Right lobe of liver (tissue), 6 donors: ENCODE measurements around the gene SIK2. TPM values are rescaled to one million over a fixed set of nuclear protein-coding genes. Genes with fewer than 3 reads are reported as not detected.

Source experiments
- ATAC-seq, 4 donors: fragments of 200-7000 bp; cut with Tn5 transposase; one replicate each; pipeline ENCODE4 v1.9.1; 2020; ENCODE audit warnings: mild to moderate bottlenecking in 4 of 4, moderate library complexity in 4 of 4
- DNase-seq, 3 donors: peaks; one replicate each; pipeline ENCODE4 v3.0.0-alpha.2; 2020
- H3K27ac ChIP-seq, 3 donors: fragments of 200-600 bp; one replicate each; pipeline ENCODE4 v1.8.0; 2022
- H3K27me3 ChIP-seq, 2 donors: fragments of 200-600 bp; one replicate each; pipeline ENCODE4 v1.8.0; 2022
- H3K36me3 ChIP-seq, 4 donors: fragments of 200-600 bp; sonication (generic) in 1 of 4; one replicate each; pipeline versions ENCODE4 v1.5.1 to v1.8.0; 2017 to 2022; ENCODE audit warnings: control low read depth in 1 of 4
- H3K4me1 ChIP-seq, 4 donors: fragments of 200-600 bp; sonication (generic) in 1 of 4; one replicate each; pipeline versions ENCODE4 v1.5.1 to v1.8.0; 2017 to 2022; ENCODE audit warnings: control low read depth in 1 of 4
- H3K4me3 ChIP-seq, 3 donors: fragments of 200-600 bp; one replicate each; pipeline ENCODE4 v1.8.0; 2022
- H3K9me3 ChIP-seq, 4 donors: fragments of 200-600 bp; sonication (generic) in 1 of 4; one replicate each; pipeline versions ENCODE4 v1.5.1 to v1.8.0; 2017 to 2022; ENCODE audit warnings: control low read depth in 1 of 4
- CTCF ChIP-seq, 4 donors: fragments of 200-600 bp in 3 of 4; fragments of 450-650 bp in 1 of 4; IDR thresholded peaks; one replicate each; pipeline versions ENCODE4 v1.5.1 to v1.8.0; 2016 to 2022; ENCODE audit warnings: antibody characterized with exemption in 4 of 4, mild to moderate bottlenecking in 2 of 4
- POLR2A ChIP-seq: fragments of 450-650 bp; IDR thresholded peaks from one replicate; pipeline ENCODE4 v1.6.1; 2017; ENCODE audit warnings: antibody characterized with exemption, mild to moderate bottlenecking
- WGBS: methylation state at CpG from one replicate; pipeline ENCODE4 v1.1.6; 2018; ENCODE audit warnings: low coverage, low lambda C conversion rate; ENCODE audit not compliant: insufficient coverage; ENCODE audit errors: missing lambda C conversion rate; 5-methylcytosine and 5-hydroxymethylcytosine counted together
- intact Hi-C, 2 donors: fragments of 100-400 bp; cut with DNase I; formaldehyde crosslinking; loops; one replicate each; pipeline versions ENCODE4 v1.11.2 to v1.14.1; 2022
- total RNA-seq, 6 experiments: library from RNA; depleted of rRNA in 2 of 6; stranded (reverse); fragments of >200 nt in 2 of 6; fragmentation: NEBNext Ultra II Directional in 3 of 6; extraction: Animal tissue kit (Norgen Biotek cat#: 25700) in 3 of 6; gene quantifications; one replicate each; pipeline versions ENCODE4 v1.1.0 to v1.2.4, GENCODE V29; 2016 to 2023
- donor health status: DM: no; HTN: yes; CAD: no.
- donor health status: DM: no; HTN: no; CAD: no.
- donor health status: DM: no; HTN: no; CAD: no.
- donor health status: DM: no; HTN: yes; CAD: no.
- donor health status: DM: no; HTN: yes; CAD: no.

SIK2 gene
- total RNA-seq, 6 experiments from 2014 or later: 15.4 to 39.5 (median 26.4) TPM

DNA sequence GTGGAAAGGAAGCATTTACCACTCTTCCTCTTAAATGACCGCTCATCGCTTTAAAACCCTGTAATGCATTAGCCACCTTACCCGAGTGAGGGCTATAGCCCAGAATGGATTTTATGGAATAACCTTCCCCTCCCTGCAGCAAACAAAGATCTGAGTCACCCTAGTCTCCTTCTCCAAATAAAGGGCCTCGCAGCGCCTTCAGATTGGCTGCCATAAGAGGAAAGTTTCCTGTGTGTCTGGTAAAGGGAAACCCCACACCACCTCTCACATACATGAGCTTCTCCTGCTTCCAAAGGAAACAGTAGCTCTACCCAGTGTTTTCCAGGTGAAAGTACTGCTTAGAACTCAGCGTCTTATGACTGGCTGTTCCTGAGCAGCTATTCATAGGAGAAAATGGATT is 116.2 kb downstream of the SIK2 start:
- Histone ChIP-seq H3K27me3 (no peaks in the 10 kb centered on the region), H3K4me1 (peaks cover 0 to 26% (median 14%) of the 10 kb centered on the region in 4 donors), H3K27ac (peak overlapping the region in 1 of 3 donors; percentile 90), H3K36me3 (peaks cover 0 to 50% (median 29%) of the 10 kb centered on the region in 4 donors), H3K4me3 (no peak overlapping the region), H3K9me3 (no peaks in the 10 kb centered on the region)
- 72% methylated on average over 5 of the region's 6 CpGs for WGBS
- ATAC-seq: peak in 1 of 4 donors; percentile 6
- DNase-seq: no peak
- intact Hi-C loops: no loop called here
- TF ChIP-seq POLR2A: no peak
- TF ChIP-seq CTCF (IDR thresholded peaks at IDR 0.05): no peak

DNA sequence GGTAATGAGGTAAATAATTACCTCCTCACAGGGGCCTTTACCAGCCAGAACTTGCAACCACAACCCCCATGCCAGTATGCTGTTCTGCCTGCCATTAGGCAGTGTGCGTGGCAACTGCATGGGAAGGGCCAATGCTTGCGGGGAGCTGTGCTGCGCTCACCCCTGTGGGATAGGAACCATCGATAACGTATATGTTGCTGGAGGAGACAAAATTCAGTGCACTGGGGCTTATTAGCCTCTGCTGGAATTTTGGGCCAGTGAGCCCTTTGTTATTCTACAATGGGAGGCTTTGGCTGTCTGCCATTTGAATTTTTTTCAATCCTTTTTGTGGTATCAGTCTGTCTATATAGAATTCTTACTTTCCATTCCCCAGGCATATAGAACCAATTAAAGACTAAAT is 116.6 kb downstream of the SIK2 start:
- no CpG with 5 or more reads among the region's 5 CpGs for WGBS
- Histone ChIP-seq H3K4me1 (peaks cover 0 to 26% (median 14%) of the 10 kb centered on the region in 4 donors), H3K9me3 (no peaks in the 10 kb centered on the region), H3K4me3 (no peak overlapping the region), H3K36me3 (peaks cover 0 to 49% (median 31%) of the 10 kb centered on the region in 4 donors), H3K27ac (peak overlapping the region in 2 of 3 donors; percentile 78 to 90), H3K27me3 (no peaks in the 10 kb centered on the region)
- intact Hi-C loops: no loop called here
- no peak for ATAC-seq
- DNase-seq: no peak
- TF ChIP-seq POLR2A (no peak), CTCF (IDR thresholded peaks at IDR 0.05) (no peak)

DNA sequence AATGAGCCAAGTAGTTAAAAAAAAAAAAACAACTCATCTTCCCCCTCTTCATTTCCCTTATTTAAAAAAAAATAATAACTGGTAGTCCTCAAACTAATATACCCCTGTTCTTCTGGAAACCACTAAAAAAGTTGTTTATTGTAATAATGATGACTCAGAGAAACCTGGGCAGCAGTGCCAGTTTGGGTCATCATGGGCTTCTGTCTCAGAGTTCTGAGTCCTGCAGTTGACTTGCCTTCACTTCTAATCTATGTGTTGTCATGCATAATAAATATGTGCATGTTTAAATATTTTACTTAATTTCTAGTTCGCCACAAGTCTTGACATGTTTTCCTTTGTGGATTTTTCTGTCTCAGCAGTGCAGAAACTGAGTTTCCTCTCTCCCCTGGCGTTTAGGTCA is 117.1 kb downstream of the SIK2 start:
- Histone ChIP-seq H3K27me3 (no peaks in the 10 kb centered on the region), H3K36me3 (peaks cover 0 to 51% (median 31%) of the 10 kb centered on the region in 4 donors), H3K27ac (peak overlapping the region in 2 of 3 donors; percentile 78 to 90), H3K4me3 (no peak overlapping the region), H3K4me1 (peaks cover 0 to 26% (median 14%) of the 10 kb centered on the region in 4 donors), H3K9me3 (no peaks in the 10 kb centered on the region)
- peak in 1 of 4 donors; percentile 15 for ATAC-seq
- intact Hi-C loops: no loop called here
- WGBS: 94% methylated on average over 2 of the region's 2 CpGs
- TF ChIP-seq POLR2A: no peak
- TF ChIP-seq CTCF (IDR thresholded peaks at IDR 0.05): no peak
- no peak for DNase-seq

GRCh38 chr11:111720801-111721494 is 118.7 kb downstream of the SIK2 start:
- peaks cover 0 to 56% (median 32%) of the 10 kb centered on the region in 4 donors for H3K36me3 ChIP-seq
- H3K4me3 ChIP-seq: no peak overlapping the region
- H3K27ac ChIP-seq: peak overlapping the region; percentile 73 to 90 (median 78)
- intact Hi-C loops: no loop called here
- ATAC-seq: peak; percentile 81 to 88 (median 86)
- 58% methylated on average over 4 of the region's 7 CpGs for WGBS
- no peaks in the 10 kb centered on the region for H3K9me3 ChIP-seq
- no peak for TF ChIP-seq CTCF (IDR thresholded peaks at IDR 0.05)
- no peak for TF ChIP-seq POLR2A
- H3K4me1 ChIP-seq: peaks cover 0 to 33% (median 17%) of the 10 kb centered on the region in 4 donors
- H3K27me3 ChIP-seq: no peaks in the 10 kb centered on the region
- peak; percentile 59 to 86 (median 80) for DNase-seq
